ENCODE data around the gene GDPD4. TPM values are rescaled to one million over a fixed set of nuclear protein-coding genes. Genes with fewer than 3 reads are reported as not detected.

Gene GDPD4
- total RNA-seq, 1 experiment from 2014 or later, result not detected

GRCh38 chr11:77193167-77193566, 108.3 kb downstream of the GDPD4 start:
- DNase-seq (no peak), ATAC-seq (no peak)
- Histone ChIP-seq H3F3A (ENCODE audit: low read length, unreplicated experiment) (no peaks in the 10 kb centered on the region), H3K4me2 (ENCODE audit: low read length) (no peak overlapping the region), H3K4me3 (ENCODE audit: low read length) (no peak overlapping the region), H3K79me2 (ENCODE audit: low read length) (no peaks in the 10 kb centered on the region), H3K9ac (ENCODE audit: low read length) (no peak overlapping the region), H3K9me3 (ENCODE audit: low read length) (no peaks in the 10 kb centered on the region), H3K4me1 (ENCODE audit: insufficient read depth, low read length) (peaks cover 8% of the 10 kb centered on the region; the same call in 1 of the 2 replicates), H4K20me1 (ENCODE audit: low read length) (no peaks in the 10 kb centered on the region), H3K27ac (ENCODE audit: low read length) (no peak overlapping the region), H3K36me3 (ENCODE audit: low read depth, low read length) (no peaks in the 10 kb centered on the region), H3K9me2 (replicated peaks; ENCODE audit: low read length) (no peaks in the 10 kb centered on the region), H3K27me3 (ENCODE audit: low read length) (no peaks in the 10 kb centered on the region), H2AFZ (ENCODE audit: low read length) (no peak overlapping the region)
- POLR2A ChIA-PET (ENCODE audit: unreplicated experiment), result no interaction called here
- intact Hi-C loops (cut with micrococcal nuclease), result loop anchor here (5.0 to 10.0 kb wide), 3 partner anchors 112 to 279 kb away; partner anchors contain the start of genes GDPD4 and PAK1
- CTCF ChIA-PET, result interaction anchor here (1.1 kb wide), 1 partner anchor 364 kb away, joined by 5 read pairs; no protein-coding TSS in a partner anchor
- no TSS peak for BruUV-seq (replicated peaks)
- no peak for TF ChIP-seq EZH2phosphoT487 (IDR thresholded peaks at IDR 0.05; ENCODE audit: borderline replicate concordance, low read length)
- TF ChIP-seq EZH2 (IDR thresholded peaks at IDR 0.05; ENCODE audit: low read length, unreplicated experiment), result no peak
- no peak for TF ChIP-seq CTCF (conservative IDR thresholded peaks at IDR 0.05; ENCODE audit: low read depth, low read length)

- ATAC-seq (peak; percentile 87), DNase-seq (peak; percentile 99)
- Histone ChIP-seq H3F3A (ENCODE audit: low read length, unreplicated experiment) (no peaks in the 10 kb centered on the region), H3K4me1 (ENCODE audit: insufficient read depth, low read length) (peaks cover 8% of the 10 kb centered on the region; the same call in 1 of the 2 replicates), H3K36me3 (ENCODE audit: low read depth, low read length) (no peaks in the 10 kb centered on the region), H3K9me3 (ENCODE audit: low read length) (no peaks in the 10 kb centered on the region), H3K79me2 (ENCODE audit: low read length) (no peaks in the 10 kb centered on the region), H2AFZ (ENCODE audit: low read length) (peak overlapping the region; percentile 89), H3K27ac (ENCODE audit: low read length) (no peak overlapping the region), H3K9me2 (replicated peaks; ENCODE audit: low read length) (no peaks in the 10 kb centered on the region), H3K4me3 (ENCODE audit: low read length) (peak overlapping the region; percentile 60), H3K27me3 (ENCODE audit: low read length) (no peaks in the 10 kb centered on the region), H3K4me2 (ENCODE audit: low read length) (peak overlapping the region; percentile 81), H4K20me1 (ENCODE audit: low read length) (no peaks in the 10 kb centered on the region), H3K9ac (ENCODE audit: low read length) (peak overlapping the region; percentile 41)
- TSS peak; percentile 32 for BruUV-seq (replicated peaks)
- intact Hi-C loops (cut with micrococcal nuclease), result loop anchor here (1.0 to 10.0 kb wide), 4 partner anchors 113 to 365 kb away; partner anchors contain the start of genes GDPD4 and PAK1
- POLR2A ChIA-PET (ENCODE audit: unreplicated experiment), result no interaction called here
- TF ChIP-seq EZH2 (IDR thresholded peaks at IDR 0.05; ENCODE audit: low read length, unreplicated experiment) (no peak), CTCF (conservative IDR thresholded peaks at IDR 0.05; ENCODE audit: low read depth, low read length) (peak; percentile 100)
- CTCF ChIA-PET, result interaction anchor here (0.6 to 1.1 kb wide), 3 partner anchors 356 to 880 kb away, joined by 3 to 5 read pairs (median 5); no protein-coding TSS in a partner anchor
These were observed 109.5 kb downstream of the GDPD4 start for GRCh38 chr11:77191823-77192495.

GRCh38 chr11:77191429-77191822, 110.1 kb downstream of the GDPD4 start:
- peak; percentile 21 for ATAC-seq
- peak; percentile 16 for DNase-seq

More at GRCh38 chr11:77191429-77191822, 110.1 kb downstream of the GDPD4 start:
- H3K79me2 ChIP-seq (ENCODE audit: low read length), result no peaks in the 10 kb centered on the region
- H4K20me1 ChIP-seq (ENCODE audit: low read length), result no peaks in the 10 kb centered on the region
- H3K9me2 ChIP-seq (replicated peaks; ENCODE audit: low read length), result no peaks in the 10 kb centered on the region
- H2AFZ ChIP-seq (ENCODE audit: low read length), result peak overlapping the region; percentile 89
- H3F3A ChIP-seq (ENCODE audit: low read length, unreplicated experiment), result no peaks in the 10 kb centered on the region
- H3K9ac ChIP-seq (ENCODE audit: low read length), result peak overlapping the region; percentile 41
- H3K4me1 ChIP-seq (ENCODE audit: insufficient read depth, low read length), result peaks cover 8% of the 10 kb centered on the region; the same call in 1 of the 2 replicates
- ChIA-PET CTCF (no interaction called here), POLR2A (ENCODE audit: unreplicated experiment) (no interaction called here)
- TF ChIP-seq EZH2phosphoT487 (IDR thresholded peaks at IDR 0.05; ENCODE audit: borderline replicate concordance, low read length) (no peak), EZH2 (IDR thresholded peaks at IDR 0.05; ENCODE audit: low read length, unreplicated experiment) (no peak), CTCF (conservative IDR thresholded peaks at IDR 0.05; ENCODE audit: low read depth, low read length) (no peak)
- H3K4me3 ChIP-seq (ENCODE audit: low read length), result peak overlapping the region; percentile 60
- no peaks in the 10 kb centered on the region for H3K27me3 ChIP-seq (ENCODE audit: low read length)
- no peak overlapping the region for H3K27ac ChIP-seq (ENCODE audit: low read length)
- TSS peak; percentile 46 for BruUV-seq (replicated peaks)
- peak overlapping the region; percentile 81 for H3K4me2 ChIP-seq (ENCODE audit: low read length)
- no peaks in the 10 kb centered on the region for H3K9me3 ChIP-seq (ENCODE audit: low read length)
- H3K36me3 ChIP-seq (ENCODE audit: low read depth, low read length), result no peaks in the 10 kb centered on the region
- intact Hi-C loops (cut with micrococcal nuclease), result loop anchor here (5.0 to 10.0 kb wide), 3 partner anchors 113 to 281 kb away; partner anchors contain the start of genes GDPD4 and PAK1

All from PC-3 (cell line).